WTC11 (cell line): ENCODE results near the gene LYRM4. TPM values are rescaled to one million over a fixed set of nuclear protein-coding genes. Genes with fewer than 3 reads are reported as not detected.

Source experiments
- ATAC-seq: fragments of 200-7000 bp; cut with Tn5 transposase; 2 replicates; pipeline ENCODE4 v1.10.0; 2021; ENCODE audit warnings: mild to moderate bottlenecking, moderate library complexity
- CTCF ChIA-PET: fragments of 300-600 bp; sonication (Branson Sonifier 250); formaldehyde crosslinking; loops from one replicate; lab custom pipeline; 2021; ENCODE audit warnings: antibody characterized with exemption; lab: Charles Lee
- POLR2A ChIA-PET: fragments of 350-600 bp; sonication (Branson Sonifier 250); formaldehyde crosslinking; loops from one replicate; lab custom pipeline; 2021; ENCODE audit warnings: antibody characterized with exemption; lab: Charles Lee
- DNase-seq: peaks from one replicate; pipeline ENCODE4 v3.0.0; 2021; ENCODE audit warnings: low spot score
- H3K27ac Mint-ChIP-seq: 2 replicates; pipeline ENCODE4 v1.8.0; 2021; ENCODE audit warnings: mixed read lengths
- H3K27me3 Mint-ChIP-seq: 2 replicates; pipeline ENCODE4 v1.8.0; 2021; ENCODE audit warnings: low read depth, mild to moderate bottlenecking, moderate library complexity, mixed read lengths
- H3K36me3 Mint-ChIP-seq: 2 replicates; pipeline ENCODE4 v1.8.0; 2021; ENCODE audit warnings: mixed read lengths
- H3K4me1 Mint-ChIP-seq: 2 replicates; pipeline ENCODE4 v1.8.0; 2022; ENCODE audit warnings: mixed read lengths
- H3K4me3 Mint-ChIP-seq: 2 replicates; pipeline ENCODE4 v1.8.0; 2021; ENCODE audit warnings: mild to moderate bottlenecking, moderate library complexity, mixed read lengths
- H3K9me3 Mint-ChIP-seq: 2 replicates; pipeline ENCODE4 v1.8.0; 2021; ENCODE audit warnings: mixed read lengths
- EMX1 ChIP-seq: fragments of 250-450 bp; sonication (Bioruptor Pico); IDR thresholded peaks from 2 replicates; pipeline ENCODE4 v1.8.0; 2021; ENCODE audit warnings: mild to moderate bottlenecking
- FOXJ3 ChIP-seq: sonication (generic); formaldehyde crosslinking; IDR thresholded peaks from 2 replicates; pipeline ENCODE4 v1.9.0; 2021; ENCODE audit warnings: missing genetic modification reagents, mild to moderate bottlenecking, borderline replicate concordance
- FOXK1 ChIP-seq: sonication (generic); formaldehyde crosslinking; IDR thresholded peaks from 2 replicates; pipeline ENCODE4 v1.8.0; 2022; ENCODE audit warnings: mild to moderate bottlenecking, moderate library complexity, missing genetic modification reagents
- FOXP1 ChIP-seq: sonication (generic); formaldehyde crosslinking; IDR thresholded peaks from 2 replicates; pipeline ENCODE4 v1.8.0; 2022; ENCODE audit warnings: missing genetic modification reagents, mild to moderate bottlenecking, moderate library complexity, borderline replicate concordance
- GABPB1 ChIP-seq: sonication (generic); formaldehyde crosslinking; IDR thresholded peaks from 2 replicates; pipeline ENCODE4 v1.8.1; 2023; ENCODE audit warnings: mild to moderate bottlenecking, missing genetic modification reagents
- GRHL2 ChIP-seq: fragments of 250-450 bp; sonication (Bioruptor Pico); IDR thresholded peaks from 2 replicates; pipeline ENCODE4 v1.8.0; 2022; ENCODE audit warnings: mild to moderate bottlenecking, moderate library complexity; ENCODE audit not compliant: insufficient replicate concordance, severe bottlenecking
- GTF2I ChIP-seq: fragments of 250-450 bp; sonication (Bioruptor Pico); conservative IDR thresholded peaks from 2 replicates; pipeline ENCODE4 v1.4.0; 2021; ENCODE audit warnings: mild to moderate bottlenecking
- IRF2 ChIP-seq: sonication (generic); formaldehyde crosslinking; IDR thresholded peaks from 2 replicates; pipeline ENCODE4 v1.8.0; 2022; ENCODE audit warnings: low read depth, missing genetic modification reagents, borderline replicate concordance
- NFYB ChIP-seq: sonication (generic); formaldehyde crosslinking; conservative IDR thresholded peaks from 2 replicates; pipeline ENCODE4 v1.8.0; 2022; ENCODE audit warnings: low read depth, missing genetic modification reagents
- NR3C1 ChIP-seq: sonication (generic); formaldehyde crosslinking; conservative IDR thresholded peaks from 2 replicates; pipeline ENCODE4 v1.8.1; 2023; ENCODE audit warnings: low read depth, mild to moderate bottlenecking, missing genetic modification reagents
- PREB ChIP-seq: sonication (generic); formaldehyde crosslinking; IDR thresholded peaks from 2 replicates; pipeline ENCODE4 v1.8.1; 2022; ENCODE audit warnings: mild to moderate bottlenecking, missing genetic modification reagents, moderate library complexity, borderline replicate concordance
- SMAD3 ChIP-seq: sonication (generic); formaldehyde crosslinking; IDR thresholded peaks from 2 replicates; pipeline ENCODE4 v1.8.0; 2022; ENCODE audit warnings: missing genetic modification reagents, mild to moderate bottlenecking, borderline replicate concordance
- ZBTB43 ChIP-seq: sonication (generic); formaldehyde crosslinking; IDR thresholded peaks from 2 replicates; pipeline ENCODE4 v1.8.1; 2023; ENCODE audit warnings: mild to moderate bottlenecking, missing genetic modification reagents
- ZNF121 ChIP-seq: sonication (generic); formaldehyde crosslinking; IDR thresholded peaks from 2 replicates; pipeline ENCODE4 v1.8.0; 2023; ENCODE audit warnings: missing genetic modification reagents
- ZNF138 ChIP-seq: sonication (generic); formaldehyde crosslinking; conservative IDR thresholded peaks from 2 replicates; pipeline ENCODE4 v1.8.1; 2022; ENCODE audit warnings: mild to moderate bottlenecking, moderate library complexity, missing genetic modification reagents
- ZNF263 ChIP-seq: sonication (generic); formaldehyde crosslinking; IDR thresholded peaks from 2 replicates; pipeline ENCODE4 v1.8.1; 2022; ENCODE audit warnings: low read depth, mild to moderate bottlenecking, moderate library complexity, missing genetic modification reagents
- ZNF512 ChIP-seq: sonication (generic); formaldehyde crosslinking; IDR thresholded peaks from 2 replicates; pipeline ENCODE4 v1.8.1; 2022; ENCODE audit warnings: missing genetic modification reagents, borderline replicate concordance
- total RNA-seq: library from RNA; stranded (reverse); gene quantifications from 3 replicates; pipeline ENCODE4 v1.2.3, GENCODE V29; 2021
- TF ChIP-seq, protein P1 (sequence below): sonication (generic); formaldehyde crosslinking; IDR thresholded peaks from 2 replicates; pipeline ENCODE4 v1.8.0; 2022; ENCODE audit warnings: mild to moderate bottlenecking, missing genetic modification reagents
- TF ChIP-seq, protein P2 (sequence below): fragments of 250-450 bp; sonication (Bioruptor Pico); IDR thresholded peaks from 2 replicates; pipeline ENCODE4 v1.9.0; 2021; ENCODE audit warnings: mild to moderate bottlenecking

The LYRM4 gene
- total RNA-seq, 1 experiment from 2014 or later: 49.7 TPM

DNA sequence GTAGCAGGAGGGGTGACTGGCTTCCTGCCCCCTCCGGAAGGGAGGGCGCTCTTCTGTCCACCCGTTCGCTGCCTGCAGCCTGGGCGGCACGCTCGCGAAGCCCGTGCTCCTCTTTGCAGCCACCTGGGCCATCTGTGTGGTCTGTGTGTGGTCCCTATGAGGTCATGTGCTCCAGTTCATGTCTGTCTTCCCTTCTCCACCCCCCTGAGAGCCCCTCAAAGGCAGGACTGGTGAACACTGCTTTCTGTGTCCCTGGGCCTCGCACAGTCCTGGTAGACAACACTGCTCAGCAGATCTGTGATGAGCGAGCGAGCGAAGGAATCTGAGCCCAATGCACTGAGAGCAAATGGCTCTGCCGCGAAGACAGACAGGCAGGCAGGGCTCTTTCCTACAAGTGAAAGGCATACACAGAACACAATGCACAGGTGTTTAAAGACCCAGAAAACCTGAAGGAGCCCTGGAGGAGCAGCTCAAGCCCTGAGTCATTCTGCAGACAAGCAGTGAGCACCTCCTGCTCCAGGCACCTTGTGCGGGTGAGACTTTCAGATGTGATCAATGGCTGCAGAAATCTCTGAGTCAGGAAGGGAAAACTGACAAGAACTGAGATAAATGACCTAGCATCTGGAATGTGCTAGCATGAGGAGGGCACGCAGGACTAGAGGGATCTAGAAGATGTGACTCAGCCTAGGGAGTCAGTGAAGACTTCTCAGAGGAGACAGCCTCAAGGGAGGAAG, 148.5 kb downstream of the LYRM4 start:
- ATAC-seq: no peak
- no peak overlapping the region for H3K4me3 Mint-ChIP-seq
- POLR2A ChIA-PET: no interaction called here

GRCh38 chr6:5111626-5112025, 149.1 kb downstream of the LYRM4 start:
- no peaks in the 10 kb centered on the region for H3K27me3 Mint-ChIP-seq
- no peak overlapping the region for H3K4me3 Mint-ChIP-seq
- ATAC-seq: no peak
- peaks cover 7% of the 10 kb centered on the region for H3K4me1 Mint-ChIP-seq
- DNase-seq: no peak
- ChIA-PET POLR2A (no interaction called here), CTCF (interaction anchor here (1.2 kb wide), 1 partner anchor 32 kb away, joined by 4 read pairs; no protein-coding TSS in a partner anchor)
- no peak overlapping the region for H3K27ac Mint-ChIP-seq
- no peaks in the 10 kb centered on the region for H3K9me3 Mint-ChIP-seq
- TF ChIP-seq ZNF512: no peak
- H3K36me3 Mint-ChIP-seq: no peaks in the 10 kb centered on the region

More for the DNA sequence above, 148.5 kb downstream of the LYRM4 start:
- DNase-seq: no peak
- TF ChIP-seq NR3C1: no peak
- TF ChIP-seq IRF2 (CRISPR knock-in tag): no peak
- TF ChIP-seq, protein P1, sequence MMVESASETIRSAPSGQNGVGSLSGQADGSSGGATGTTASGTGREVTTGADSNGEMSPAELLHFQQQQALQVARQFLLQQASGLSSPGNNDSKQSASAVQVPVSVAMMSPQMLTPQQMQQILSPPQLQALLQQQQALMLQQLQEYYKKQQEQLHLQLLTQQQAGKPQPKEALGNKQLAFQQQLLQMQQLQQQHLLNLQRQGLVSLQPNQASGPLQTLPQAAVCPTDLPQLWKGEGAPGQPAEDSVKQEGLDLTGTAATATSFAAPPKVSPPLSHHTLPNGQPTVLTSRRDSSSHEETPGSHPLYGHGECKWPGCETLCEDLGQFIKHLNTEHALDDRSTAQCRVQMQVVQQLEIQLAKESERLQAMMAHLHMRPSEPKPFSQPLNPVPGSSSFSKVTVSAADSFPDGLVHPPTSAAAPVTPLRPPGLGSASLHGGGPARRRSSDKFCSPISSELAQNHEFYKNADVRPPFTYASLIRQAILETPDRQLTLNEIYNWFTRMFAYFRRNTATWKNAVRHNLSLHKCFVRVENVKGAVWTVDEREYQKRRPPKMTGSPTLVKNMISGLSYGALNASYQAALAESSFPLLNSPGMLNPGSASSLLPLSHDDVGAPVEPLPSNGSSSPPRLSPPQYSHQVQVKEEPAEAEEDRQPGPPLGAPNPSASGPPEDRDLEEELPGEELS (CRISPR knock-in tag): no peak
- TF ChIP-seq EMX1 (CRISPR knock-in tag): no peak
- TF ChIP-seq GABPB1: no peak
- TF ChIP-seq FOXK1 (CRISPR knock-in tag): no peak
- no peak for TF ChIP-seq FOXJ3
- TF ChIP-seq, protein P2, sequence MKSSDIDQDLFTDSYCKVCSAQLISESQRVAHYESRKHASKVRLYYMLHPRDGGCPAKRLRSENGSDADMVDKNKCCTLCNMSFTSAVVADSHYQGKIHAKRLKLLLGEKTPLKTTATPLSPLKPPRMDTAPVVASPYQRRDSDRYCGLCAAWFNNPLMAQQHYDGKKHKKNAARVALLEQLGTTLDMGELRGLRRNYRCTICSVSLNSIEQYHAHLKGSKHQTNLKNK (CRISPR knock-in tag): no peak
- no peak for TF ChIP-seq PREB
- no peak for TF ChIP-seq ZNF121 (CRISPR knock-in tag)
- TF ChIP-seq GTF2I: no peak
- TF ChIP-seq ZNF138 (CRISPR knock-in tag): no peak
- no peak for TF ChIP-seq NFYB (CRISPR knock-in tag)
- no peak for TF ChIP-seq ZNF512
- no peak for TF ChIP-seq SMAD3 (CRISPR knock-in tag)
- TF ChIP-seq ZBTB43: no peak
- TF ChIP-seq GRHL2 (CRISPR knock-in tag): no peak
- no peak for TF ChIP-seq FOXP1 (CRISPR knock-in tag)
- no peak for TF ChIP-seq ZNF263
- CTCF ChIA-PET: no interaction called here
- H3K9me3 Mint-ChIP-seq: no peaks in the 10 kb centered on the region
- H3K36me3 Mint-ChIP-seq: no peaks in the 10 kb centered on the region
- H3K4me1 Mint-ChIP-seq: peaks cover under 1% of the 10 kb centered on the region
- no peak overlapping the region for H3K27ac Mint-ChIP-seq
- H3K27me3 Mint-ChIP-seq: no peaks in the 10 kb centered on the region
